ENCODE measurements around the gene SPIRE1. TPM values are rescaled to one million over a fixed set of nuclear protein-coding genes. Genes with fewer than 3 reads are reported as not detected.

Gene SPIRE1
- total RNA-seq, 1 experiment from 2014 or later = 16.6 TPM

- H3K36me3 Mint-ChIP-seq (ENCODE audit: insufficient read depth in 1 of 3, low read depth in 3 of 3) = peaks cover 7 to 18% (median 17%) of the 10 kb centered on the region in 3 experiments; a peak in 6 of 7 replicates
- H3T11ph ChIP-seq (ENCODE audit: low read length) = no peak overlapping the region
- TF ChIP-seq, protein P1, sequence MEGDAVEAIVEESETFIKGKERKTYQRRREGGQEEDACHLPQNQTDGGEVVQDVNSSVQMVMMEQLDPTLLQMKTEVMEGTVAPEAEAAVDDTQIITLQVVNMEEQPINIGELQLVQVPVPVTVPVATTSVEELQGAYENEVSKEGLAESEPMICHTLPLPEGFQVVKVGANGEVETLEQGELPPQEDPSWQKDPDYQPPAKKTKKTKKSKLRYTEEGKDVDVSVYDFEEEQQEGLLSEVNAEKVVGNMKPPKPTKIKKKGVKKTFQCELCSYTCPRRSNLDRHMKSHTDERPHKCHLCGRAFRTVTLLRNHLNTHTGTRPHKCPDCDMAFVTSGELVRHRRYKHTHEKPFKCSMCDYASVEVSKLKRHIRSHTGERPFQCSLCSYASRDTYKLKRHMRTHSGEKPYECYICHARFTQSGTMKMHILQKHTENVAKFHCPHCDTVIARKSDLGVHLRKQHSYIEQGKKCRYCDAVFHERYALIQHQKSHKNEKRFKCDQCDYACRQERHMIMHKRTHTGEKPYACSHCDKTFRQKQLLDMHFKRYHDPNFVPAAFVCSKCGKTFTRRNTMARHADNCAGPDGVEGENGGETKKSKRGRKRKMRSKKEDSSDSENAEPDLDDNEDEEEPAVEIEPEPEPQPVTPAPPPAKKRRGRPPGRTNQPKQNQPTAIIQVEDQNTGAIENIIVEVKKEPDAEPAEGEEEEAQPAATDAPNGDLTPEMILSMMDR (conservative IDR thresholded peaks at IDR 0.05) = no peak
Measured at GRCh38 chr18:12435867-12436266, 222.0 kb downstream of the SPIRE1 start.

More at GRCh38 chr18:12435867-12436266, 222.0 kb downstream of the SPIRE1 start:
- H4K5ac ChIP-seq (ENCODE audit: insufficient read length, low read depth, low read length) = no peak overlapping the region
- no peaks in the 10 kb centered on the region for H4K20me1 ChIP-seq (ENCODE audit: control insufficient read depth, insufficient read depth, insufficient read length)
- no peak overlapping the region for H3K27ac ChIP-seq (ENCODE audit: insufficient read length, low read depth, low read length)
- no peak overlapping the region for H2BK120ac ChIP-seq (ENCODE audit: low read depth, low read length, poor library complexity, severe bottlenecking)
- no peak overlapping the region for H3K4ac ChIP-seq (ENCODE audit: low read depth, low read length)
- no peak overlapping the region for H4K91ac ChIP-seq (ENCODE audit: insufficient read length, low read depth, low read length)
- Mint-ChIP-seq H3K4me3 (no peak overlapping the region), H3K27me3 (ENCODE audit: low read depth) (no peaks in the 10 kb centered on the region; the same call in 1 of the 2 replicates), H3K9me3 (no peaks in the 10 kb centered on the region), H3K27ac (no peak overlapping the region), H3K4me1 (peaks cover 8% of the 10 kb centered on the region in 2 experiments)
- no peak overlapping the region for H3K23ac ChIP-seq (ENCODE audit: insufficient read length, low read depth, low read length)
- no peak overlapping the region for H2AK5ac ChIP-seq (ENCODE audit: insufficient read length, low read length)
- no peak overlapping the region for H2BK12ac ChIP-seq (ENCODE audit: insufficient read length, low read depth, low read length)
- no peak overlapping the region for H3K14ac ChIP-seq (ENCODE audit: insufficient read depth, low read length)
- no peak overlapping the region for H3K56ac ChIP-seq (ENCODE audit: insufficient read length, low read depth, low read length)
- no peaks in the 10 kb centered on the region for H3K27me3 ChIP-seq (ENCODE audit: insufficient read depth, low read length)
- H3K79me2 ChIP-seq (ENCODE audit: insufficient read depth, low read length) = no peaks in the 10 kb centered on the region
- H4K8ac ChIP-seq (replicated peaks; ENCODE audit: insufficient read length, low read depth, low read length) = no peak overlapping the region
- no peaks in the 10 kb centered on the region for H3K4me1 ChIP-seq (ENCODE audit: insufficient read depth, low read length)
- H3K9me3 ChIP-seq (ENCODE audit: control insufficient read depth, low read depth, low read length) = no peaks in the 10 kb centered on the region
- H3K9ac ChIP-seq (ENCODE audit: extremely low read depth, insufficient read length, low read length) = no peak overlapping the region
- no peak overlapping the region for H2BK15ac ChIP-seq (ENCODE audit: low read depth, low read length)
- WGBS (ENCODE audit: extremely low coverage, insufficient read length, low lambda C conversion rate) = no CpG with 5 or more reads among the region's 8 CpGs
- DNase-seq = no peak
- H3K23me2 ChIP-seq (ENCODE audit: insufficient read length, low read depth, low read length, poor library complexity, severe bottlenecking) = no peaks in the 10 kb centered on the region
- H3K18ac ChIP-seq (ENCODE audit: insufficient read length, low read depth, low read length) = no peak overlapping the region
- no peak overlapping the region for H2BK5ac ChIP-seq (ENCODE audit: insufficient read length, low read length)
- H3K4me2 ChIP-seq (ENCODE audit: insufficient read depth, insufficient read length, low read length) = no peak overlapping the region
- no peaks in the 10 kb centered on the region for H3K79me1 ChIP-seq (ENCODE audit: insufficient read depth, low read depth, low read length, poor library complexity, severe bottlenecking)
- H2AFZ ChIP-seq (ENCODE audit: low read length) = no peak overlapping the region
- no peak overlapping the region for H2BK20ac ChIP-seq (ENCODE audit: low read depth, low read length, poor library complexity, severe bottlenecking)

Measured in H9 (cell line).